ENCODE measurements around the gene SCUBE1. TPM values are rescaled to one million over a fixed set of nuclear protein-coding genes. Genes with fewer than 3 reads are reported as not detected.
A peak's percentile ranks its signal among the peaks of the same experiment; 100 is the strongest.

Gene SCUBE1
- total and polyA plus RNA-seq, 2 donors from 2014 or later: 2.3 to 7.1 TPM

DNA sequence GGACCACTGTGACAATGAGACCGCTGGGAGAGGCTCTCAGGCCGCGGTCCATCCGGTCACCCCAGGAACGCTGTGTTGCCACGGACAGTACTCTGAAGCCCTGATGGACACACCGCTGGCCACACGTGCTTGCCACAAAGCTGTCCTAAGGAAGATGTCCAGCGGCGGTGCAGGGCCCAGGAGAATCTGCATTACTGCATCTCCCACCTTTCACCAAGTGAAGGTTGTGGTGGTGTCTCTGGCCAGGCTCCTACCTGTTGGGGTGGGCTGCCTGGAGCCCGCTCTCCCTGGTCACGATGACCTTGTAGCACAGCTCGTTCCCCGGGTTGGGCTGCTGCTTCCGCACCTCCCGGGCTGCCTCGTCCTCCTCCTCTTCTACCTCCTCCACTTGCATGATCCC lies 160.4 kb downstream of the SCUBE1 start:
- TF ChIP-seq CTCF (IDR thresholded peaks at IDR 0.05; ENCODE audit: borderline replicate concordance, extremely low read depth, insufficient read depth): no peak
- H3K27me3 ChIP-seq (ENCODE audit: control insufficient read depth, insufficient read depth, low read length): no peaks in the 10 kb centered on the region
- FAIRE-seq (no peak), DNase-seq (peak in 1 of 5 donors; percentile 68)
- H3K27ac ChIP-seq (ENCODE audit: low read depth in 2 of 2, low read length in 2 of 2): no peak overlapping the region
- H3K36me3 ChIP-seq (ENCODE audit: control insufficient read depth in 2 of 3, insufficient read depth in 3 of 3, low read length in 3 of 3): peaks cover 0 to 3% (median 0%) of the 10 kb centered on the region in 3 donors
- intact Hi-C loops (cut with DNase I): no loop called here
- no peak overlapping the region for H3K9ac ChIP-seq (ENCODE audit: low read length in 3 of 3)
- H3K4me3 ChIP-seq (ENCODE audit: low read length in 3 of 3): no peak overlapping the region
- H3K4me1 ChIP-seq (ENCODE audit: control insufficient read depth in 2 of 3, insufficient read depth in 2 of 3, low read depth in 1 of 3, low read length in 3 of 3): peaks cover 0 to 9% (median 6%) of the 10 kb centered on the region in 3 donors
- H3K9me3 ChIP-seq (ENCODE audit: control insufficient read depth in 2 of 3, insufficient read depth in 1 of 3, low read length in 3 of 3): no peaks in the 10 kb centered on the region

DNA sequence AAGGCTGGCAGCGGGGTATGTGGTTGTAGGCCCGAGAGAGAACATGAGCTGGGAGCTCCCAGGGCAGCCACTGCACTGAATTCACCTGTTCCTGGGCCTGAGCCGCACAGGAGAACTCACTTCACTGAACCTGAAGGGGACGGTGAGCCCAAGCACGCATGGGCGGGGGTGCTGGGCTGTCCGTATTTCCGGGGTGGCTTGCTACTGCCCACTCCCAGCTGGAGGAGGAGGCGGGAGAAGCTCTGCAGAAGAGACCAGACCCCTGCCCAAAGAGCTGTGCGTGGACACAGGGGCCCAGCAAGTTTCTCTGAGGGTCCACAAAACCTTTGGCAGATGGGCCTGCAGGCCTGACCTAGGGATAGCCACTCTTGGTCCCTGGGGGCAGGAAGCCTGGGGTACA lies 161.1 kb downstream of the SCUBE1 start:
- no peaks in the 10 kb centered on the region for H3K9me3 ChIP-seq (ENCODE audit: control insufficient read depth in 2 of 3, insufficient read depth in 1 of 3, low read length in 3 of 3)
- DNase-seq: peak in 1 of 5 donors; percentile 63
- no peaks in the 10 kb centered on the region for H3K27me3 ChIP-seq (ENCODE audit: control insufficient read depth, insufficient read depth, low read length)
- H3K9ac ChIP-seq (ENCODE audit: low read length in 3 of 3): no peak overlapping the region
- peaks cover 0 to 7% (median 0%) of the 10 kb centered on the region in 3 donors for H3K36me3 ChIP-seq (ENCODE audit: control insufficient read depth in 2 of 3, insufficient read depth in 3 of 3, low read length in 3 of 3)
- peaks cover 0 to 9% (median 6%) of the 10 kb centered on the region in 3 donors for H3K4me1 ChIP-seq (ENCODE audit: control insufficient read depth in 2 of 3, insufficient read depth in 2 of 3, low read depth in 1 of 3, low read length in 3 of 3)
- H3K4me3 ChIP-seq (ENCODE audit: low read length in 3 of 3): no peak overlapping the region
- no peak overlapping the region for H3K27ac ChIP-seq (ENCODE audit: low read depth in 2 of 2, low read length in 2 of 2)
- intact Hi-C loops (cut with DNase I): no loop called here
- TF ChIP-seq CTCF (IDR thresholded peaks at IDR 0.05; ENCODE audit: borderline replicate concordance, extremely low read depth, insufficient read depth): no peak
- no peak for FAIRE-seq

DNA sequence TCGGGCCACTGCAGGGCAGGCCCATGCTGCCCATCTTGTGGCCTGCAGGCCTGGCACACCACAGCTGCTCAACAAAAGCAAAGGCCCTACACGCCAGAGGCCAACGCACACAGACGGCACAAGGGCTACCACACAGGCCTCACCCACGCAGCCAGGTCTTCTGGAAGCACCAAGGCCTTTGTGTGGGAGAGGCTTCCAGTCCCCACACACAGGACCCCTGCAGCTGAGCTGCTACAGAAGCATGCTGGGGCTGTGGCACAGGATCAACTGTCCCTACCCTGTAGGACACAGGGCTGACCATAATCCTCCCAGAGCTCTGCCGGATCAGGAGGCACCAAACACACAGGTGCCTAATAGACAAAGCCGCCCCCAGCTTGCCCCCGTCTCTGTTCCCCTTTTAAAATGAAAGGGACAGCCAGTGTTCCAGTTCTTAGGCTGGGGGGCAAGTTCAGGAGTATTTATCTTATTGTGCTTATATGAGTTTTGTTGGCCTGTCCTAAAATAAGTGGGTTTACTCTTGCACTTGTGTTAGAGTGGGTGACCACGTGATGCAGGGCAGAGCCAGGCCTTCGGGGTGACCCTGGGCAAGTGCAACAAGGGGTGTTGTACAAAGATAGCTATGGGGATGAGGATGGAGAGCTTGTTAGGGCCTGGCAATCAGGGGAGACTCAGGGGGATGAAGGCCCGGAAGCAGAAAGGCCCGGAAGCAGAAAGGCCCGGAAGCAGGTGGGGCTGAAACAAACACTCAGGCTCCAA lies 161.7 kb downstream of the SCUBE1 start:
- no peak overlapping the region for H3K9ac ChIP-seq (ENCODE audit: low read length in 3 of 3)
- no peak overlapping the region for H3K27ac ChIP-seq (ENCODE audit: low read depth in 2 of 2, low read length in 2 of 2)
- DNase-seq (peak in 1 of 5 donors; percentile 54), FAIRE-seq (no peak)
- no peak for TF ChIP-seq CTCF (IDR thresholded peaks at IDR 0.05; ENCODE audit: borderline replicate concordance, extremely low read depth, insufficient read depth)
- intact Hi-C loops (cut with DNase I): no loop called here
- H3K27me3 ChIP-seq (ENCODE audit: control insufficient read depth, insufficient read depth, low read length): no peaks in the 10 kb centered on the region
- H3K9me3 ChIP-seq (ENCODE audit: control insufficient read depth in 2 of 3, insufficient read depth in 1 of 3, low read length in 3 of 3): no peaks in the 10 kb centered on the region
- H3K4me1 ChIP-seq (ENCODE audit: control insufficient read depth in 2 of 3, insufficient read depth in 2 of 3, low read depth in 1 of 3, low read length in 3 of 3): peaks cover 0 to 9% (median 6%) of the 10 kb centered on the region in 3 donors
- peaks cover 0 to 7% (median 0%) of the 10 kb centered on the region in 3 donors for H3K36me3 ChIP-seq (ENCODE audit: control insufficient read depth in 2 of 3, insufficient read depth in 3 of 3, low read length in 3 of 3)
- no peak overlapping the region for H3K4me3 ChIP-seq (ENCODE audit: low read length in 3 of 3)

Measured in kidney (tissue), 14 donors.